RWPE2 (cell line): Measurements from ENCODE around the gene ANO3.

Experiments used
- ATAC-seq: fragments of 200-7000 bp; cut with Tn5 transposase; 3 replicates; pipeline ENCODE4 v1.9.1; 2021; ENCODE audit warnings: low read depth
- DNase-seq: peaks from one replicate; pipeline ENCODE4 v3.0.0-alpha.2; 2020; ENCODE audit warnings: low spot score
- H3K27ac ChIP-seq: fragments of 450-650 bp; 2 replicates; pipeline ENCODE4 v1.5.1; 2017; ENCODE audit warnings: mild to moderate bottlenecking; ENCODE audit not compliant: poor library complexity, severe bottlenecking
- H3K27me3 ChIP-seq: fragments of 250-450 bp; sonication (Bioruptor Pico); 2 replicates; pipeline ENCODE4 v1.5.1; 2021; ENCODE audit warnings: mild to moderate bottlenecking, moderate library complexity; ENCODE audit not compliant: insufficient read depth, poor library complexity, severe bottlenecking
- H3K36me3 ChIP-seq: fragments of 250-450 bp; sonication (Bioruptor Pico); 2 replicates; pipeline ENCODE4 v1.5.1; 2020; ENCODE audit warnings: low read depth, mild to moderate bottlenecking, moderate library complexity
- H3K4me1 ChIP-seq: fragments of 250-450 bp; sonication (Bioruptor Pico); 2 replicates; pipeline ENCODE4 v1.5.1; 2021; ENCODE audit warnings: mild to moderate bottlenecking, moderate library complexity; ENCODE audit not compliant: insufficient read depth, poor library complexity, severe bottlenecking
- H3K4me3 ChIP-seq: fragments of 250-450 bp; sonication (Bioruptor Pico); 2 replicates; pipeline ENCODE4 v1.5.1; 2021; ENCODE audit warnings: mild to moderate bottlenecking, moderate library complexity; ENCODE audit not compliant: severe bottlenecking
- H3K9me3 ChIP-seq: fragments of 250-450 bp; sonication (Bioruptor Pico); 2 replicates; pipeline ENCODE4 v1.5.1; 2021; ENCODE audit warnings: mild to moderate bottlenecking, moderate library complexity; ENCODE audit not compliant: severe bottlenecking
- TF ChIP-seq, protein P1 (sequence below): fragments of 450-650 bp; IDR thresholded peaks from one replicate; pipeline ENCODE4 v1.5.1; 2017; ENCODE audit warnings: mild to moderate bottlenecking, moderate library complexity; ENCODE audit not compliant: poor library complexity, severe bottlenecking

Gene ANO3

GRCh38 chr11:26706181-26706580 lies 374.3 kb downstream of the ANO3 start:
- no peaks in the 10 kb centered on the region for H3K4me1 ChIP-seq
- H3K9me3 ChIP-seq, result no peaks in the 10 kb centered on the region
- ATAC-seq, result no peak
- no peak for DNase-seq
- H3K36me3 ChIP-seq, result no peaks in the 10 kb centered on the region
- H3K27me3 ChIP-seq, result no peaks in the 10 kb centered on the region
- H3K27ac ChIP-seq, result no peak overlapping the region
- H3K4me3 ChIP-seq, result no peak overlapping the region
- TF ChIP-seq, protein P1, sequence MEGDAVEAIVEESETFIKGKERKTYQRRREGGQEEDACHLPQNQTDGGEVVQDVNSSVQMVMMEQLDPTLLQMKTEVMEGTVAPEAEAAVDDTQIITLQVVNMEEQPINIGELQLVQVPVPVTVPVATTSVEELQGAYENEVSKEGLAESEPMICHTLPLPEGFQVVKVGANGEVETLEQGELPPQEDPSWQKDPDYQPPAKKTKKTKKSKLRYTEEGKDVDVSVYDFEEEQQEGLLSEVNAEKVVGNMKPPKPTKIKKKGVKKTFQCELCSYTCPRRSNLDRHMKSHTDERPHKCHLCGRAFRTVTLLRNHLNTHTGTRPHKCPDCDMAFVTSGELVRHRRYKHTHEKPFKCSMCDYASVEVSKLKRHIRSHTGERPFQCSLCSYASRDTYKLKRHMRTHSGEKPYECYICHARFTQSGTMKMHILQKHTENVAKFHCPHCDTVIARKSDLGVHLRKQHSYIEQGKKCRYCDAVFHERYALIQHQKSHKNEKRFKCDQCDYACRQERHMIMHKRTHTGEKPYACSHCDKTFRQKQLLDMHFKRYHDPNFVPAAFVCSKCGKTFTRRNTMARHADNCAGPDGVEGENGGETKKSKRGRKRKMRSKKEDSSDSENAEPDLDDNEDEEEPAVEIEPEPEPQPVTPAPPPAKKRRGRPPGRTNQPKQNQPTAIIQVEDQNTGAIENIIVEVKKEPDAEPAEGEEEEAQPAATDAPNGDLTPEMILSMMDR, result no peak

DNA sequence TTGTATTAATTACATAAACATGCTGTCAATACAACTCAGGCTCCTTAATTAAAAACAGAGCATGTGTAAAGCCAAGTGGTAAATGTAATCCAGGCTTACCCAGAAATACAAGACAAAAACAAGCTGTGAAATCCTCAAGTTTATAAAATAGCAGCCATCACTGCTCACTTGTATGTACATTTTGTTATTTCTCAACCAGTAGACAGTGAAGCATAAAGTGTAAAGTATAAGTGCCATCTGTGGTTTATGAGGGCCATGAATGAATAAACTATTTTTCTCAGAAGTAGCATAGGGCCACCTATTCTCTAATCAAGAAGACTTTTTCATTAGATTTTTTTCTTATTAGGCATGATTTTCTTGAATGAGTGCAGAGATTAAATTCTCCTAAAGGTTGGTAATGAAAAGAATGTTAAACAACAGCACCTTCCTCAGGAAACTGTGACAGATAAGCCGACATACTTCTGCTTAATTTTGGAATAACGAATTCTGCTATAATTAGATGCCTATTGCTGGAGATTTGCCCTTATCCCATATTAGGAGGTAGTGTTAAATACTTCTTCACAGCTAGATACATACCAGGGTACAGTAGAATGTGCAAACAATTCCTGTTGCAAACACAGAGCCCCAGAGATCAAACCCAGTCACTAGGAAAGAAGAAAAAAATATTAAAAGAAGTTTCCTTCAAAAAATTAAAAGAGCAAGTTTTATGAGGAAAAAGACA lies 377.0 kb downstream of the ANO3 start:
- ATAC-seq, result no peak
- H3K9me3 ChIP-seq, result no peaks in the 10 kb centered on the region
- H3K36me3 ChIP-seq, result no peaks in the 10 kb centered on the region
- H3K27me3 ChIP-seq, result peaks cover 10% of the 10 kb centered on the region
- H3K27ac ChIP-seq, result no peak overlapping the region
- TF ChIP-seq, protein P1, result no peak
- H3K4me1 ChIP-seq, result no peaks in the 10 kb centered on the region
- H3K4me3 ChIP-seq, result no peak overlapping the region
- DNase-seq, result no peak

- DNase-seq, result no peak
- Histone ChIP-seq H3K27ac (no peak overlapping the region), H3K4me3 (no peak overlapping the region), H3K4me1 (no peaks in the 10 kb centered on the region), H3K36me3 (no peaks in the 10 kb centered on the region), H3K27me3 (peaks cover 10% of the 10 kb centered on the region), H3K9me3 (no peaks in the 10 kb centered on the region)
- ATAC-seq, result no peak
- TF ChIP-seq, protein P1, result no peak
These were observed 378.6 kb downstream of the ANO3 start for GRCh38 chr11:26710489-26710888.

- Histone ChIP-seq H3K36me3 (no peaks in the 10 kb centered on the region), H3K27me3 (peaks cover 10% of the 10 kb centered on the region), H3K27ac (no peak overlapping the region), H3K9me3 (no peaks in the 10 kb centered on the region), H3K4me1 (no peaks in the 10 kb centered on the region), H3K4me3 (no peak overlapping the region)
- no peak for DNase-seq
- TF ChIP-seq, protein P1, result no peak
- no peak for ATAC-seq
These were observed 380.6 kb downstream of the ANO3 start for GRCh38 chr11:26712497-26712896.
